Progenitor cell of endocrine pancreas (in vitro differentiated cells): ENCODE measurements around the gene CCND2. TPM values are rescaled to one million over a fixed set of nuclear protein-coding genes. Genes with fewer than 3 reads are reported as not detected.
A peak's percentile ranks its signal among the peaks of the same experiment; 100 is the strongest.

Source experiments
- DNase-seq: peaks from one replicate; pipeline ENCODE4 v3.0.0; 2021; ENCODE audit warnings: low spot score; ENCODE audit not compliant: unreplicated experiment
- H3K27ac Mint-ChIP-seq: 2 replicates; pipeline ENCODE4 v1.8.0; 2021; ENCODE audit warnings: mild to moderate bottlenecking, moderate library complexity, mixed read lengths
- H3K27me3 Mint-ChIP-seq: 2 replicates; pipeline ENCODE4 v1.8.0; 2021; ENCODE audit warnings: mixed read lengths
- H3K36me3 Mint-ChIP-seq: 2 replicates; pipeline ENCODE4 v1.8.0; 2022; ENCODE audit warnings: mixed read lengths; ENCODE audit not compliant: insufficient read depth
- H3K4me1 Mint-ChIP-seq: 2 replicates; pipeline ENCODE4 v1.8.0; 2021; ENCODE audit warnings: low read depth, mixed read lengths
- H3K4me3 Mint-ChIP-seq: 2 replicates; pipeline ENCODE4 v1.8.0; 2021; ENCODE audit warnings: low read depth, mild to moderate bottlenecking, moderate library complexity, mixed read lengths
- H3K9me3 Mint-ChIP-seq: 2 replicates; pipeline ENCODE4 v1.8.0; 2021; ENCODE audit warnings: low read depth, mixed read lengths
- CTCF ChIP-seq: fragments of 200-600 bp; sonication (generic); IDR thresholded peaks from one replicate; pipeline ENCODE4 v1.5.0; 2021; ENCODE audit warnings: antibody characterized with exemption, mild to moderate bottlenecking; ENCODE audit not compliant: unreplicated experiment
- total RNA-seq: library from RNA; stranded (reverse); gene quantifications from 2 replicates; pipeline ENCODE4 v1.2.1, GENCODE V29; 2021

CCND2 gene
- total RNA-seq, 1 donor from 2014 or later = 463 TPM

- no peak for TF ChIP-seq CTCF
- Mint-ChIP-seq H3K36me3 (peaks cover 33% of the 10 kb centered on the region), H3K4me1 (peaks cover 49% of the 10 kb centered on the region), H3K9me3 (no peaks in the 10 kb centered on the region), H3K27me3 (peaks cover 9% of the 10 kb centered on the region), H3K27ac (peak overlapping the region; percentile 98), H3K4me3 (peak overlapping the region; percentile 97)
- DNase-seq = no peak
Measured at GRCh38 chr12:4274396-4275015, 944 bp downstream of the CCND2 start.

DNA sequence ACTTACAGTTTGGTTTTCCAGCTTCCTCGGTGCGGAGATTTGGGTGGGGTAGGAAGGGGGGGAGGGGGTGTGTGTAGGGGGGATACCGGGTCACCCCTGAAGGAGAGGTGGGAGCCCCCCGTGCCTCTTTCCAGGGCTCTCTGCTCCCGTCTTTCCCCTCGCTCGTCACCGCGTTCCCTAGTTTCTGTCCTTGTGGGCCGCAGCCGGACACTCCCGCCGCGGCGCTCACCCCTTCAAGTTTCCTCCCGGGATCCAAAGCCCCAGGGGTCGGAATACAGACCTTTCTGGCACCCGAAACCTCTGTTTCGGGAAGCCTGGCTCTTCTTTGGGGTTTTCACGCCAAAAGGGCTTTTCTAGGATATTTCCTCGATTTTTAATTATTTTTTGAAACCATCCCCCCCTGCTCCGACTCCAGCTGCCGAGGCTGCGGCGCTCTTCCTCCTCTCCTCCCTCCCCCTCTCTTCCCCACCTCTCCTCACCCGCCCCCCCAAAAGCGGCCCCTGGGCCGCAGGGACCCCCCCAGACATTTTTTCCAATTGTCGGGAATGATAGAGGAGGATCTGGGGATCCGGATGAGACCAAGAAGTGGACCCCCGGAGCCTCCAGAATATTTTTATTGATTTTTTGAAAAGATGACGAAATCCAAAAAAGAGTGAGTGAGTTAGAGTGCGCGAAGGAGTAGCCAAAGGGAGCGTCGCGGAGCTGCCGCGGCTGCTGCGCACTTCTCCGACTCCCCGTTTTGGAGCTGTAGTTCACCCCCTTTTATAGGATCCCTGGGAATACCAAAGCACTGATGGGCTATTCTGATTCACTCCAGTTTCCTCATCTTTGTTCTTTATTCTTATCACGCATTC lies 1.7 kb downstream of the CCND2 start:
- peak overlapping the region; percentile 97 for H3K4me3 Mint-ChIP-seq
- DNase-seq = no peak
- H3K9me3 Mint-ChIP-seq = no peaks in the 10 kb centered on the region
- TF ChIP-seq CTCF = no peak
- H3K36me3 Mint-ChIP-seq = peaks cover 36% of the 10 kb centered on the region
- H3K4me1 Mint-ChIP-seq = peaks cover 46% of the 10 kb centered on the region
- peaks cover 4% of the 10 kb centered on the region for H3K27me3 Mint-ChIP-seq
- peak overlapping the region; percentile 98 for H3K27ac Mint-ChIP-seq

DNA sequence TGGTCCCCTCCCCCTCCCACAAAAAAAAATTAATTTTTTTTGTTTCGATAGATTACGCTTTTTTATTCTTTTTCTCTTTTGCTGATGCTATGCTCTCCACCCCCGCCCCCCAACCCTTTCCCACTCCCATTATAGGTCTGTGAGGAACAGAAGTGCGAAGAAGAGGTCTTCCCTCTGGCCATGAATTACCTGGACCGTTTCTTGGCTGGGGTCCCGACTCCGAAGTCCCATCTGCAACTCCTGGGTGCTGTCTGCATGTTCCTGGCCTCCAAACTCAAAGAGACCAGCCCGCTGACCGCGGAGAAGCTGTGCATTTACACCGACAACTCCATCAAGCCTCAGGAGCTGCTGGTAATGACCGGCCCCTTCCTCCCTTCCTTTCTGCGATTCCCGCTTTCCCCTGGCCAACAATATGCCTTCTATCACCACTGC lies 2.3 kb downstream of the CCND2 start:
- peaks cover 42% of the 10 kb centered on the region for H3K36me3 Mint-ChIP-seq
- H3K9me3 Mint-ChIP-seq = no peaks in the 10 kb centered on the region
- H3K27me3 Mint-ChIP-seq = peaks cover under 1% of the 10 kb centered on the region
- peaks cover 47% of the 10 kb centered on the region for H3K4me1 Mint-ChIP-seq
- peak overlapping the region; percentile 98 for H3K27ac Mint-ChIP-seq
- H3K4me3 Mint-ChIP-seq = peak overlapping the region; percentile 97
- no peak for TF ChIP-seq CTCF
- no peak for DNase-seq

GRCh38 chr12:4276524-4277204 lies 3.1 kb downstream of the CCND2 start:
- Mint-ChIP-seq H3K27ac (peak overlapping the region; percentile 98), H3K9me3 (no peaks in the 10 kb centered on the region), H3K27me3 (no peaks in the 10 kb centered on the region), H3K4me3 (peak overlapping the region; percentile 97), H3K4me1 (peaks cover 44% of the 10 kb centered on the region), H3K36me3 (peaks cover 47% of the 10 kb centered on the region)
- TF ChIP-seq CTCF = peak; percentile 97
- peak; percentile 97 for DNase-seq

DNA sequence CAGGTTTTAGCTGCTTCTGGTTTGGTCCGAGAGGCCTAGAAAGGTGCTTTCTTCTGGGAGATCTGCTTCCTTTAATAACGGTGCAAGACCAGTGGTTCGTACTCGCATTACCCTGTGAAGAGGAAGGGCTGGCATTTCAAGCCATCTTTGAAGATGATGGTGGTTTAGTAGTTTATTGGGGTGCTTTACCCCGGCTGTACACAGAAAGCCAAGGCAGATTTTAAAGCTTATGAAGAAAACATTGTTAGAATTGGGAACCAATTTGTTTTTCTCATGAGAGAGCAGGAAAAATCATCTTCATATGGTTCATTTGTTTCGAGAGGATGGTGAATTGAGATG lies 3.6 kb downstream of the CCND2 start:
- H3K4me1 Mint-ChIP-seq = peaks cover 44% of the 10 kb centered on the region
- H3K27ac Mint-ChIP-seq = peak overlapping the region; percentile 98
- peaks cover 47% of the 10 kb centered on the region for H3K36me3 Mint-ChIP-seq
- no peaks in the 10 kb centered on the region for H3K27me3 Mint-ChIP-seq
- peak overlapping the region; percentile 97 for H3K4me3 Mint-ChIP-seq
- TF ChIP-seq CTCF = no peak
- H3K9me3 Mint-ChIP-seq = no peaks in the 10 kb centered on the region
- no peak for DNase-seq
